DND-41 (cell line): ENCODE data around the gene FAM107B.

Source experiments
- CTCF ChIP-seq: IDR thresholded peaks from 2 replicates; pipeline ENCODE4 v1.5.1; 2012; ENCODE audit warnings: borderline replicate concordance, low read length, moderate library complexity, mild to moderate bottlenecking; ENCODE audit not compliant: poor library complexity, severe bottlenecking; ENCODE audit errors: extremely low read depth
- EZH2 ChIP-seq: IDR thresholded peaks from 3 replicates; pipeline ENCODE4 v1.6.1; 2012; ENCODE audit warnings: borderline replicate concordance, low read depth, mild to moderate bottlenecking, moderate library complexity, low read length, inconsistent platforms; ENCODE audit not compliant: severe bottlenecking

DNA sequence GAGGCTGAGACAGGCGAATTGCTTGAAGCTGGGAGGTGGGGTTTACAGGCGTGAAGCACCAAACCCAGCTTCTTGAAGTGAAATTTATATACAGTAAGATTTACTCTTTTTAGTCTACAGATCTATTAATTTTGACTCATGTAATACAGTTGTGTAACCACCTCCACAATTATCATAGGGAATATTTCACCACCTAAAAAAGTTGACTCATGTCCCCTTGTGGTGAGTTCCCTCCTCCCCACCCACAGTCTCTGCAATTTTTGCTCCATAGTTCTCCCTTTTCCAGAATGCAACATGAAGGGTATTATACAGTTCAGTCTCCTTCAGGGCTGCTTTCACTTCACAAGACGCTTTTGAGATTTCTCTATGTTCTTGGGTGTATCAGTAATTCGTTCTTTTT lies 156.8 kb downstream of the FAM107B start:
- TF ChIP-seq CTCF (no peak), EZH2 (no peak)
